Stimulated activated CD4-positive, alpha-beta T cell treated with anti-CD3 and anti-CD28 coated beads, Interleukin-2, amount 100 ng/mL, for 4 hours (primary cell): ENCODE results near the gene PIGU.

ENCODE experiments used
- DNase-seq: peaks from one replicate; pipeline ENCODE4 v3.0.0-alpha.2; 2020; ENCODE audit warnings: low read depth

Gene PIGU

DNA sequence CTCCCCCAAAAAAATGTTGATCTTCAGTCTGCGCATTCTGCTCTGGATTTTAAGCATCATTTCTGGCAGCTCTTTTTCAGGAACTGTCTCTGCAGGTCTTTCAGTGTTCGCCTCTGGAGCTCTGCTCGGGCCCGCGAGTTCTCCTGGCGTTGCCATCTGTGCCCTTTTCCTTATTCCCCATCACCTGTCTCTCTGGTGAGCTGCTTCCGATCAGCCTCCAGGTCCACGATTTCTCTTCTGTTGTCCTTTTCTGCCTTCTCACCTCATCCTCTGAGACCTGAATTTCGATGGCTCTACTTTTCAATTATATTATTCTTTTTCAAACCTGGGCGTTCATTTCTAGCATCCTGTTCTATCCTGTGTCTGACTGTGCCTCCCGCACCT, 119.0 kb downstream of the PIGU start:
- no peak for DNase-seq

DNA sequence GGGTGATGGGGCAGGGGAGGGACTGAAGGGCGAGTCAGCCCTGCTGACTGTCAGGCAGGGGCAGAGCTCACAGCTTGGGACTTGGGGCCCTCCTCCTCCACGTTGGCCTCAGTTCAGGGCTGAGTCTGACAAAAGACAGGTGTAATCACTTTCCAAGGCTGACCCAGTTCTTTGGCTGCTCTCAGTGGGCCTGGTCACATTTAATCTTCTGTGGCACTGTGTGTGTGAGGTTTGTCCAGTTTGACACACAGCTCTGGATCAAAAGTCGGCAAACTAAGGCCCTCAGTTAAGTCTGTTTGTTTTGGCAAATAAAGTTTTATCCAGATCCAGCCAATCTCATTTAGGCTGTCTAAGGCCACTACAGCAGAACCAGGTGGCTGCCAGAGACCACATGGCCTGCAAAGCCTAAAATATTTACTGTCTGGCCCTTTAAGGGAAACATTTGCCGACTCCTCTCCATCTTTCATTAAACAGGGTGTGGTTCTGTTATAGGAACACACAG, 123.5 kb downstream of the PIGU start:
- DNase-seq = no peak

DNA sequence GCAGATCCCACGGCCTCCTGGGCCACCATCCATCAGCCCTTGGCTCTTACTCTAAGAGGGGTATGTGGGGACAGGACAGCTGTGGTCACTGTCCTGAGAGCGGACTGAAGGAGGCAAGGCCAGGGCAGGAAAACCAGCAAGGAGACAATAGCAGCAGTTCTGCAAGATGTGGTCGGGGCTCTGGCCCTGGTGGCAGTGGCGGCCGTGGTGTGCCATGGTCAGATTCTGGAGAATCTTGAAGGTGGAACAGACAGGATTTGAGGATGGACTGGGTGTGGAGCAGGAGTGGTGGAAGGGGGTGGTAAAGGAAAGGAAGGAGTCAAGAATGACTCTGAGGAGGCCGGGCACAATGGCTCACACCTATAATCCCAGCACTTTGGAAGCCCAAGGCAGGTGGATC, 124.3 kb downstream of the PIGU start:
- no peak for DNase-seq

DNA sequence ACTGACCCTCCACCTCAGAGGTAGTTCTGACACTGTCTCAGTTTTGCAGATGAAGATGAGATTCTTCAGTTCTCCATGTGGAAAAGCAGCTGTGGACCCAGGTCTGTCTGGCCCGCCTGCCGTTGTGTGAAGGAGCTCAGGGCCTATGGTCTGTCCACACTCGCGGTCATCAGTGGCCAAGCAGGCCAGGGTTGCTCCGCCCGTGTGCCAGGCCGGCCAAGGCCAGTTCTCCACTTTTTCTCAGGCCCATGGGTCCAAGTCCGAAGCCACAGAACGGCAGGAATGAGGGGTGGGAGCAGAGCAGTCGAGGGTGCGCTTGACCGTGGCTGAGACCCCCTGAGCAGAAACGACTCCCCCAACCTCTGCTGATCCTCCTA, 127.0 kb downstream of the PIGU start:
- no peak for DNase-seq

- DNase-seq = no peak
Observed at GRCh38 chr20:34549291-34549928, 127.5 kb downstream of the PIGU start.

DNA sequence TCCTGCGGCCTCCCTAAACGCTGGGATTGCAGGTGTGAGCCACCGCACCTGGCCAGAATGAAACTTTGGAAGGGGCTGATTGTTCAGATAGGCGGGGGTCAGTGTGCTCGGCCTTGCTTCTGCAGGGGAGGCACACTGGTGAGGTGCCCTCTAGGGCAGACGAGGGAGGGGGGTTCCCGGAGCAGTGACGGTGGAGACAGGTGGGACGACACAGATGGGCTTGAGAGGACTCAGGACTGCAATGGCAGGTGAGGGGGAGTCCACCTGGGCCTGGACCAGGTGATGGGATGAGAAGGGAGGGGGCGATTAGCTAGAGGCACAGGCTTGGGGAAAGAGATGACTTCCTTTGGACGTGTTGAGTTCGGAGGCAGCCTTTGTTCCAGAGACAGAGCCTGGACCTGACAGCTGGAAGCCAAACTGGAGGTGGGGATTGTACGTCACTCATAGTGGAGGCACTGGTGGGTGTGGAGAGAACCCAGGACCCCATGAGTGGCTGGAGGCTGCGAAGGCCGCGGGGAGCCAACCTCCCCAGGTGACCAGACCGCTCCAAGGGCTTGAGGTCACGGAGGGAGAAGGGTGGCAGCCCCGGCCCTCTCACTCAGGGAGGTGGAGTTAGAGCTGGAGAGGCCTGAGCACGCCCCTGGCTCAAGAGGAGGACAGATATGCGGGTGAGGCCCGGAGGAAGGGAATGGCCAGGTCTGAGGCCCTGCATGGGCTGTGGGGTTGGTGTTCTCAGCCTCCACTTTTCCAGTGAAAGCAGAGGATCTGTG, 128.9 kb downstream of the PIGU start:
- no peak for DNase-seq

DNA sequence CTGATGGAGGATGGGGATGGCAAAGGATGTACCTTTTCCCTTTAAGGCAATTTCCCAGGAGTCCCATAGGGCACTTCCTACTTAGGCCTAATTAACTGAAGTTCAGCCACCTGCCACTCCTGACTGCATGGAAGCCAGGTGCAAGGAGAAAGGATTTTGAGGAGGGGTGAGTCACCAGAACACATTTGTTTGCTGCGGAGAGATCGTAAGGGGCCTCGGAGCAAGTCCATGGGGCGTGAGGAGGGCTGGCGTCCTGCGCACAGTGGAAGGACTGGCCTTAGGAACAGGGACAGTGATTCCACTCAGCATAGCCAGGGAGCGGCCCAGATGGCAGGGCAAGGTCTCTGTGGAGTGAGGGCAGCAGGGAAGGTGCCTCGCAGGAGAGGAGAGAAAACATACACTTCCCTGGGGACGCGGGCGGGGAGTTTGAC, 130.1 kb downstream of the PIGU start:
- no peak for DNase-seq

- no peak for DNase-seq
Observed at GRCh38 chr20:34544109-34544796, 132.6 kb downstream of the PIGU start.

DNA sequence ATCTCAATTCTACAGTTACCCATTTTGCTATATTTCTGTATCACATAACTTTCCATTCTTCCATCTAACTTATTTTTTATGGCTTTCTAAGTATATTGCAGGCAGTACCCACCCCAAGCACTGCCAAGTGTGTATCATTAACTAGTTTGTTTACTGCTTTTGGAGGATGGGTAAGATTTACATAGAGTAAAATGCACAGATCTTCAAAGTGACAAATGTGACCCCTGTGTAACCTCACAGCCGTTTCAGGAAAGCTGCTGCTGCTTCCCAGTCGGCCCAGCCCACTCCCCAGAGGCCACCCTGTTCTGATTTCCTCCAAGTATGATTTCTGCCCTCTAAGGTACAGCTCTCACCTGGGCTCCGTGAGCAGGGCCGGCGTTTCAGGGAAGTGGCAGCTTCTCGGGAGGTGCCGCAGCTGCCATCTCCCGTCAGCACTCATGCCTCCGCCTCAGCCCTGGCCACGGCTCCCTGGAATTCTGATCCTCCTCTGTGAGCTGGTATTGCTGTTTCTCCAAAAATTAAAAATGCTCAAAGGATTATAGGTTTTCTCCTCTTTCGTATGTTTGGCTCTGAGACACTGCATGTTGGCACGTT, 133.3 kb downstream of the PIGU start:
- no peak for DNase-seq

- DNase-seq = no peak
Observed at GRCh38 chr20:34542439-34542838, 134.5 kb downstream of the PIGU start.

- no peak for DNase-seq
Observed at GRCh38 chr20:34541917-34542316, 135.0 kb downstream of the PIGU start.

- DNase-seq = no peak
Observed at GRCh38 chr20:34541264-34541901, 135.5 kb downstream of the PIGU start.

- no peak for DNase-seq
Observed at GRCh38 chr20:34540596-34541263, 136.2 kb downstream of the PIGU start.

- no peak for DNase-seq
Observed at GRCh38 chr20:34539756-34540155, 137.1 kb downstream of the PIGU start.

DNA sequence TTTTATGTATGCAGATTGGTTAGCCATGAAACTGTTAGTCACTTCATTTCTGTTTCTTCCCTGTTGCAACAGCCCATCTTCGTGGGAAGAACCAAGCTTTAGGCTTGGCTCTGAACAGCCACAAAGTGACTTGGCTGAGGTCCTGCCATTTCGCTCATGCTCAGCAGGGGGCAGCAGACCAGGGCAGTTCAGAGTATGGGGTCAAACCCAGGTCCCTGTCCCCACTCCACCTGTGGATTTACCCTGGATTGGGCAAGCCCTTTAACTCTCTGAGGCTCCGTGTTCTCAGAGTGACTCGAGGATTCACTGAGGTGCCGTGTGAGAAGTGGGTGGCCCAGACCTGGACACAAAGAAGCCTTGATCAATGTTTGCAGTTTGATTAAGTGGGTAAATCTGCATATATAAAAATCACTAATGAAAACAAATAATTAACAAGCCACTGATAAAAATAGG, 138.2 kb downstream of the PIGU start:
- peak; percentile 32 for DNase-seq

GRCh38 chr20:34537651-34538050, 139.2 kb downstream of the PIGU start:
- DNase-seq = no peak

DNA sequence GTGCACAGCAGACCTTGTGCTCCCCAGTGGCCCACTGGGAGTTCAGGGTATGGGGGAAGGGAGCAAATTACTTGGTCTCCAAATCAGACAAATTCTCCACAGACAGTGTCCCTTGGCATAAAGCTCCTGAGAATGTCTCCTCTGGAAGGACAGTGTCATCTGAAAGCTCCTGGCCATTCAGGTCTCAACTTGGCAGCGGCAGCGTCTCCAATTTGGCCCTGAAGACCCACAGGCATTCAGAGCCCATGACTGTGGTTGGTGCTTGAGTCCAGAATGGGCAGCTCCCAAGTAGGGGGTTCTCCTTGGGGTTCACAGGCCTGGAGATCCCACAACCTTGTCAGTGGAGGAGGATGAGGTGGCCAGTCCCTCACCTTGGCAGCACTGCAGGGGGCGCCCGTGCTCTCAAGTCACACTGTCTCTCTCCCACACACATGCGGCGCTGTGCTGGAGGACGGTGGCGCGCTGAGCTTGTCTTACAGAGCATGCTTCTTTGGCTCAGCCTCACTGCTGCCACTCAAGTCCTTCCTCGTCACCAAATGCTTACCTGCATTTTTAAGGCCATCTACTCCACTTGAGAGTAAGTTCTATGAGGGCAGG, 140.0 kb downstream of the PIGU start:
- no peak for DNase-seq

- no peak for DNase-seq
Observed at GRCh38 chr20:34535857-34536256, 141.0 kb downstream of the PIGU start.

GRCh38 chr20:34535301-34535840, 141.5 kb downstream of the PIGU start:
- DNase-seq = no peak

DNA sequence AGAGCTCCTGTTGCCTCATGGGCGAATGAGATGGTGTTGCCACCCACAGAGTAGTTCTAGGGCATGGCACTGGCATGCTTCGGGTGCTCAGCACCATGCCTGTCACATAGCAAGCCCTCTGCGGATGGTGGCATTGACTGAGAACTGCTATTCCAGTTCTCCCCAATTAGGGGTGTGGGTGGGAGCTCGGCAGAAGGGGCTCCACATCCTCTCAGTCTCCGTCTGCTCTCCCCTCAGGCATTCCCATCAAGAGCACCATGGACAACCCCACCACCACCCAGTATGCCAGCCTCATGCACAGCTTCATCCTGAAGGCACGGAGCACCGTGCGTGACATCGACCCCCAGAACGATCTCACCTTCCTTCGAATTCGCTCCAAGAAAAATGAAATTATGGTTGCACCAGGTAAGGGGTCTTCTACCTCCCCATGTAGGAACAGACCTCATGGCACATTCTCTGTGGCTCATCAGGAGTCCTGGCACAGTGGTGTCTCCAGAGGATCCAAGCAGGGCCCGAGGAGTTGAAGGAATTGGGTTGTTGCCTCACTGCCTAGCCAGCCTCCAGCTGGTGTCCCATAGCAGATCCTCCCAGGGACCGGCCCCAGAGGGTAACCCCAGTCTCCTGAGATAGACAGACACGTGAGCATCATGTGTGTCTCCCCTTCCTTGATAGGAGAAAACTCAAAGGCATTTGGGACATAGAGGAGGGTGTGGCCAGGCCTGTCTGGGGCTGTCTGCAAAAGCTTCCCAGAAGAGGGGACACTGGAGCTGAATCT, 142.3 kb downstream of the PIGU start:
- DNase-seq = no peak
